ENCODE measurements around the gene PDE6H. TPM values are rescaled to one million over a fixed set of nuclear protein-coding genes. Genes with fewer than 3 reads are reported as not detected.

PDE6H gene
- total and polyA plus RNA-seq, 10 of the 15 experiments (the other 5 are each of a cell fraction or from before 2014, with no cell fraction given) = 0.16 TPM; not detected in 9

GRCh38 chr12:14960548-14961465 lies 12.0 kb upstream of the PDE6H start:
- BruUV-seq (replicated peaks) = TSS peak; percentile 60
- WGBS (ENCODE audit: insufficient coverage, insufficient replicate concordance, low lambda C conversion rate, missing lambda C conversion rate) = under 1% methylated on average over 13 of the region's 13 CpGs
- TF ChIP-seq POLR2AphosphoS5 (IDR thresholded peaks at IDR 0.05; ENCODE audit: low read length) = 0 out of 2 replicates have a peak, but pooled peaks have one; percentile 9
- peak in 1 of 2 experiments; percentile 63; a peak in 2 of 4 replicates for TF ChIP-seq BHLHE40 (IDR thresholded peaks at IDR 0.05; ENCODE audit: borderline replicate concordance in 1 of 2, low read depth in 2 of 2, low read length in 1 of 2)
- TF ChIP-seq RUNX3 (IDR thresholded peaks at IDR 0.05; ENCODE audit: low read length) = peak; percentile 48; the same call in 1 of the 2 replicates
- TF ChIP-seq NR2F1 (conservative IDR thresholded peaks at IDR 0.05) = peak; percentile 75; the same call in 1 of the 2 replicates
- TF ChIP-seq ZBED1 (IDR thresholded peaks at IDR 0.05; ENCODE audit: borderline replicate concordance) = no peak
- TF ChIP-seq IRF4 (IDR thresholded peaks at IDR 0.05; ENCODE audit: low read depth, low read length) = peak; percentile 44; the same call in 1 of the 2 replicates
- TF ChIP-seq SPI1 (IDR thresholded peaks at IDR 0.05; ENCODE audit: borderline replicate concordance, insufficient read depth, low read depth, low read length) = 0 out of 2 replicates have a peak, but pooled peaks have one; percentile 1
- TF ChIP-seq GATAD2B (conservative IDR thresholded peaks at IDR 0.05; ENCODE audit: low read depth) = no peak
- TF ChIP-seq MEF2B (IDR thresholded peaks at IDR 0.05; ENCODE audit: partially characterized antibody, poor library complexity, severe bottlenecking) = peak; percentile 28
- peak; percentile 42 to 59; a peak in 3 of 4 replicates for TF ChIP-seq IKZF2 (IDR thresholded peaks at IDR 0.05)
- no peak for TF ChIP-seq RBBP5 (conservative IDR thresholded peaks at IDR 0.05)
- TF ChIP-seq SMARCA5 (IDR thresholded peaks at IDR 0.05) = peak; percentile 61; the same call in 1 of the 2 replicates
- peak; percentile 49; the same call in 1 of the 2 replicates for TF ChIP-seq DPF2 (IDR thresholded peaks at IDR 0.05)
- TF ChIP-seq, protein P1, sequence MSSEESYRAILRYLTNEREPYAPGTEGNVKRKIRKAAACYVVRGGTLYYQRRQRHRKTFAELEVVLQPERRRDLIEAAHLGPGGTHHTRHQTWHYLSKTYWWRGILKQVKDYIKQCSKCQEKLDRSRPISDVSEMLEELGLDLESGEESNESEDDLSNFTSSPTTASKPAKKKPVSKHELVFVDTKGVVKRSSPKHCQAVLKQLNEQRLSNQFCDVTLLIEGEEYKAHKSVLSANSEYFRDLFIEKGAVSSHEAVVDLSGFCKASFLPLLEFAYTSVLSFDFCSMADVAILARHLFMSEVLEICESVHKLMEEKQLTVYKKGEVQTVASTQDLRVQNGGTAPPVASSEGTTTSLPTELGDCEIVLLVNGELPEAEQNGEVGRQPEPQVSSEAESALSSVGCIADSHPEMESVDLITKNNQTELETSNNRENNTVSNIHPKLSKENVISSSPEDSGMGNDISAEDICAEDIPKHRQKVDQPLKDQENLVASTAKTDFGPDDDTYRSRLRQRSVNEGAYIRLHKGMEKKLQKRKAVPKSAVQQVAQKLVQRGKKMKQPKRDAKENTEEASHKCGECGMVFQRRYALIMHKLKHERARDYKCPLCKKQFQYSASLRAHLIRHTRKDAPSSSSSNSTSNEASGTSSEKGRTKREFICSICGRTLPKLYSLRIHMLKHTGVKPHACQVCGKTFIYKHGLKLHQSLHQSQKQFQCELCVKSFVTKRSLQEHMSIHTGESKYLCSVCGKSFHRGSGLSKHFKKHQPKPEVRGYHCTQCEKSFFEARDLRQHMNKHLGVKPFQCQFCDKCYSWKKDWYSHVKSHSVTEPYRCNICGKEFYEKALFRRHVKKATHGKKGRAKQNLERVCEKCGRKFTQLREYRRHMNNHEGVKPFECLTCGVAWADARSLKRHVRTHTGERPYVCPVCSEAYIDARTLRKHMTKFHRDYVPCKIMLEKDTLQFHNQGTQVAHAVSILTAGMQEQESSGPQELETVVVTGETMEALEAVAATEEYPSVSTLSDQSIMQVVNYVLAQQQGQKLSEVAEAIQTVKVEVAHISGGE (CRISPR knock-in tag; IDR thresholded peaks at IDR 0.05) = no peak
- TF ChIP-seq FOXM1 (IDR thresholded peaks at IDR 0.05; ENCODE audit: low read depth, low read length) = peak; percentile 42; the same call in 1 of the 2 replicates
- no peak for TF ChIP-seq CBX3 (IDR thresholded peaks at IDR 0.05; ENCODE audit: borderline replicate concordance, low read depth)
- no peak for TF ChIP-seq NR2C1 (IDR thresholded peaks at IDR 0.05)
- peak; percentile 52 for TF ChIP-seq MLLT1 (IDR thresholded peaks at IDR 0.05)
- no peak for TF ChIP-seq HDGF (IDR thresholded peaks at IDR 0.05)

More at GRCh38 chr12:14960548-14961465, 12.0 kb upstream of the PDE6H start:
- Histone ChIP-seq H3K36me3 (ENCODE audit: control insufficient read depth in 2 of 2, insufficient read depth in 2 of 2, low read length in 1 of 2) (no peaks in the 10 kb centered on the region), H3K4me3 (peak overlapping the region; percentile 80), H2AFZ (ENCODE audit: control insufficient read depth, low read depth, low read length) (peak overlapping the region; percentile 85), H3K4me1 (ENCODE audit: control insufficient read depth, insufficient read depth, low read length) (peaks cover 5% of the 10 kb centered on the region), H4K20me1 (ENCODE audit: control insufficient read depth, insufficient read depth) (no peaks in the 10 kb centered on the region), H3K27ac (ENCODE audit: control insufficient read depth, insufficient read depth) (peak overlapping the region; percentile 94), H3K79me2 (ENCODE audit: control insufficient read depth, insufficient read depth, low read length) (peaks cover 71% of the 10 kb centered on the region), H3K9me3 (replicated peaks; ENCODE audit: control insufficient read depth, insufficient read depth, low read length) (no peaks in the 10 kb centered on the region), H3K9ac (ENCODE audit: control insufficient read depth, insufficient read depth, low read length) (peak overlapping the region; percentile 97), H3K27me3 (replicated peaks in 1 of 2; ENCODE audit: control insufficient read depth in 2 of 2, insufficient read depth in 2 of 2, low read length in 1 of 2) (no peaks in the 10 kb centered on the region), H3K4me2 (ENCODE audit: control insufficient read depth, insufficient read depth) (peak overlapping the region; percentile 93)
- RAD21 ChIA-PET (ENCODE audit: unreplicated experiment) = interaction anchor here (0.7 to 4.7 kb wide), 5 partner anchors 9 to 190 kb away, joined by 3 to 25 read pairs (median 6); a partner anchor contains a TSS
- intact Hi-C loops (cut with micrococcal nuclease; ENCODE audit: unreplicated experiment) (loop anchor here (2.0 kb wide), 3 partner anchors 14 to 190 kb away; a partner anchor contains a TSS), in situ Hi-C loops (cut with MboI) (loop anchor here (25.0 kb wide), 1 partner anchor 574 kb away; no protein-coding TSS in a partner anchor)
- DNase-seq (ENCODE audit: low read depth, low spot score) = no peak
- FAIRE-seq = no peak
- POLR2A ChIA-PET = interaction anchor here (1.0 to 4.2 kb wide), 5 partner anchors 10 to 591 kb away, joined by 3 to 20 read pairs (median 11); no protein-coding TSS in a partner anchor
- SMC1A ChIA-PET (ENCODE audit: uncharacterized antibody, unreplicated experiment) = interaction anchor here (0.8 to 4.0 kb wide), 9 partner anchors 8 to 191 kb away, joined by 3 to 33 read pairs (median 8); a partner anchor contains a TSS
- CTCF ChIA-PET = interaction anchor here (1.5 to 4.6 kb wide), 5 partner anchors 10 to 35 kb away, joined by 3 to 15 read pairs (median 7); partner anchors contain the start of gene ERP27
- peak; percentile 61 for ATAC-seq
